ENCODE data around the gene CPNE6. TPM values are rescaled to one million over a fixed set of nuclear protein-coding genes. Genes with fewer than 3 reads are reported as not detected.

The CPNE6 gene
- total and polyA plus RNA-seq, 2 of the 13 experiments (the other 11 are each of a cell fraction or from before 2014, with no cell fraction given) = not detected

- TF ChIP-seq FOXP1 (IDR thresholded peaks at IDR 0.05) (no peak), FOXP1 (CRISPR knock-in tag; IDR thresholded peaks at IDR 0.05) (peak; percentile 72), ZNF296 (CRISPR knock-in tag; conservative IDR thresholded peaks at IDR 0.05) (no peak), MAFK (conservative IDR thresholded peaks at IDR 0.05 in 1 of 2, IDR thresholded peaks at IDR 0.05 in 1 of 2; ENCODE audit: low read length in 2 of 2) (peak; percentile 89 to 96), CEBPB (IDR thresholded peaks at IDR 0.05; ENCODE audit: borderline replicate concordance, low read depth, low read length) (peak; percentile 98), IRF2 (CRISPR knock-in tag; IDR thresholded peaks at IDR 0.05) (0 out of 2 replicates have a peak, but pooled peaks have one; percentile 74), LRRFIP1 (CRISPR knock-in tag; conservative IDR thresholded peaks at IDR 0.05) (no peak), YEATS2 (CRISPR knock-in tag; IDR thresholded peaks at IDR 0.05; ENCODE audit: borderline replicate concordance) (peak; percentile 79; the same call in 1 of the 2 replicates), TBX3 (IDR thresholded peaks at IDR 0.05; ENCODE audit: borderline replicate concordance) (peak; percentile 55; the same call in 1 of the 2 replicates), KDM3A (CRISPR knock-in tag; IDR thresholded peaks at IDR 0.05; ENCODE audit: low read depth) (peak; percentile 61; the same call in 1 of the 2 replicates), SMAD3 (CRISPR knock-in tag; IDR thresholded peaks at IDR 0.05) (peak; percentile 58; the same call in 1 of the 2 replicates), FOSL2 (CRISPR knock-in tag; IDR thresholded peaks at IDR 0.05) (peak; percentile 99), SP140L (CRISPR knock-in tag; IDR thresholded peaks at IDR 0.05; ENCODE audit: borderline replicate concordance) (no peak), SKI (IDR thresholded peaks at IDR 0.05; ENCODE audit: partially characterized antibody) (peak; percentile 33), HMG20A (CRISPR knock-in tag; IDR thresholded peaks at IDR 0.05; ENCODE audit: borderline replicate concordance) (peak; percentile 87; the same call in 1 of the 2 replicates), RXRB (CRISPR knock-in tag; IDR thresholded peaks at IDR 0.05; ENCODE audit: borderline replicate concordance) (peak; percentile 81), ZMYM2 (CRISPR knock-in tag; IDR thresholded peaks at IDR 0.05) (0 out of 2 replicates have a peak, but pooled peaks have one; percentile 21), ZNF776 (CRISPR knock-in tag; IDR thresholded peaks at IDR 0.05) (no peak), ZNF205 (CRISPR knock-in tag; IDR thresholded peaks at IDR 0.05) (no peak), KMT2A (CRISPR knock-in tag; IDR thresholded peaks at IDR 0.05) (no peak), MLX (CRISPR knock-in tag; IDR thresholded peaks at IDR 0.05) (peak; percentile 63; the same call in 1 of the 2 replicates)
- TF ChIP-seq, protein P1, sequence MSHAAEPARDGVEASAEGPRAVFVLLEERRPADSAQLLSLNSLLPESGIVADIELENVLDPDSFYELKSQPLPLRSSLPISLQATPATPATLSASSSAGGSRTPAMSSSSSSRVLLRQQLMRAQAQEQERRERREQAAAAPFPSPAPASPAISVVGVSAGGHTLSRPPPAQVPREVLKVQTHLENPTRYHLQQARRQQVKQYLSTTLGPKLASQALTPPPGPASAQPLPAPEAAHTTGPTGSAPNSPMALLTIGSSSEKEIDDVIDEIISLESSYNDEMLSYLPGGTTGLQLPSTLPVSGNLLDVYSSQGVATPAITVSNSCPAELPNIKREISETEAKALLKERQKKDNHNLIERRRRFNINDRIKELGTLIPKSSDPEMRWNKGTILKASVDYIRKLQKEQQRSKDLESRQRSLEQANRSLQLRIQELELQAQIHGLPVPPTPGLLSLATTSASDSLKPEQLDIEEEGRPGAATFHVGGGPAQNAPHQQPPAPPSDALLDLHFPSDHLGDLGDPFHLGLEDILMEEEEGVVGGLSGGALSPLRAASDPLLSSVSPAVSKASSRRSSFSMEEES (CRISPR knock-in tag; IDR thresholded peaks at IDR 0.05) = 0 out of 2 replicates have a peak, but pooled peaks have one; percentile 36
- TF ChIP-seq, protein P2, sequence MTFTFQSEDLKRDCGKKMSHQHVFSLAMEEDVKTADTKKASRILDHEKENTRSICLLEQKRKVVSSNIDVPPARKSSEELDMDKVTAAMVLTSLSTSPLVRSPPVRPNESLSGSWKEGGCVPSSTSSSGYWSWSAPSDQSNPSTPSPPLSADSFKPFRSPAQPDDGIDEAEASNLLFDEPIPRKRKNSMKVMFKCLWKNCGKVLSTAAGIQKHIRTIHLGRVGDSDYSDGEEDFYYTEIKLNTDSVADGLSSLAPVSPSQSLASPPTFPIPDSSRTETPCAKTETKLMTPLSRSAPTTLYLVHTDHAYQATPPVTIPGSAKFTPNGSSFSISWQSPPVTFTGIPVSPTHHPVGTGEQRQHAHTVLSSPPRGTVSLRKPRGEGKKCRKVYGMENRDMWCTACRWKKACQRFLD (CRISPR knock-in tag; IDR thresholded peaks at IDR 0.05; ENCODE audit: borderline replicate concordance) = no peak
- TF ChIP-seq, protein P3, sequence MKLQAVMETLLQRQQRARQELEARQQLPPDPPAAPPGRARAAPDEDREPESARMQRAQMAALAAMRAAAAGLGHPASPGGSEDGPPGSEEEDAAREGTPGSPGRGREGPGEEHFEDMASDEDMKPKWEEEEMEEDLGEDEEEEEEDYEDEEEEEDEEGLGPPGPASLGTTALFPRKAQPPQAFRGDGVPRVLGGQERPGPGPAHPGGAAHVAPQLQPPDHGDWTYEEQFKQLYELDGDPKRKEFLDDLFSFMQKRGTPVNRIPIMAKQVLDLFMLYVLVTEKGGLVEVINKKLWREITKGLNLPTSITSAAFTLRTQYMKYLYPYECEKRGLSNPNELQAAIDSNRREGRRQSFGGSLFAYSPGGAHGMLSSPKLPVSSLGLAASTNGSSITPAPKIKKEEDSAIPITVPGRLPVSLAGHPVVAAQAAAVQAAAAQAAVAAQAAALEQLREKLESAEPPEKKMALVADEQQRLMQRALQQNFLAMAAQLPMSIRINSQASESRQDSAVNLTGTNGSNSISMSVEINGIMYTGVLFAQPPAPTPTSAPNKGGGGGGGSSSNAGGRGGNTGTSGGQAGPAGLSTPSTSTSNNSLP (IDR thresholded peaks at IDR 0.05; ENCODE audit: low read depth, low read length) = peak; percentile 63; the same call in 1 of the 2 replicates
Measured at GRCh38 chr14:24032727-24033418, 38.5 kb upstream of the CPNE6 start (continued).

Measured in HepG2 (cell line).